Subcutaneous abdominal adipose tissue (tissue), 5 donors: ENCODE results near the gene CCR9.

Experiments
- H3K27ac ChIP-seq: one replicate; pipeline ENCODE4 v1.7.0; 2013; ENCODE audit warnings: low read depth, mild to moderate bottlenecking, inconsistent platforms, low read length, moderate library complexity
- H3K27me3 ChIP-seq, 5 donors: one replicate each; pipeline ENCODE4 v1.7.0; 2013; ENCODE audit warnings: low read length in 5 of 5, inconsistent platforms in 1 of 5; ENCODE audit not compliant: control insufficient read depth in 5 of 5, insufficient read depth in 4 of 5
- H3K36me3 ChIP-seq, 5 donors: one replicate each; pipeline ENCODE4 v1.7.0; 2013; ENCODE audit warnings: low read length in 5 of 5; ENCODE audit not compliant: control insufficient read depth in 5 of 5, insufficient read depth in 5 of 5
- H3K4me1 ChIP-seq, 5 donors: one replicate each; pipeline ENCODE4 v1.7.0; 2013; ENCODE audit warnings: low read length in 5 of 5, mild to moderate bottlenecking in 3 of 5, moderate library complexity in 1 of 5; ENCODE audit not compliant: control insufficient read depth in 5 of 5, insufficient read depth in 5 of 5
- H3K4me3 ChIP-seq, 5 donors: one replicate each; pipeline ENCODE4 v1.7.0; 2013; ENCODE audit warnings: low read length in 5 of 5, low read depth in 1 of 5
- H3K9ac ChIP-seq, 5 donors: one replicate each; pipeline ENCODE4 v1.7.0; 2013; ENCODE audit warnings: low read length in 5 of 5, mild to moderate bottlenecking in 4 of 5, moderate library complexity in 3 of 5
- H3K9me3 ChIP-seq, 5 donors: one replicate each; pipeline ENCODE4 v1.7.0; 2013; ENCODE audit warnings: low read length in 5 of 5; ENCODE audit not compliant: control insufficient read depth in 5 of 5
- donor health status: healthy.
- donor health status: healthy.
- donor health status: healthy.
- donor health status: healthy.
- donor health status: healthy.

CCR9 gene

GRCh38 chr3:45887285-45887684, 942 bp downstream of the CCR9 start:
- Histone ChIP-seq H3K9me3 (no peaks in the 10 kb centered on the region), H3K27me3 (peaks cover 0 to 4% (median 0%) of the 10 kb centered on the region in 5 donors), H3K4me1 (peaks cover 0 to 3% (median 0%) of the 10 kb centered on the region in 5 donors), H3K9ac (no peak overlapping the region), H3K4me3 (no peak overlapping the region), H3K36me3 (no peaks in the 10 kb centered on the region), H3K27ac (no peak overlapping the region)

GRCh38 chr3:45887759-45888511, 1.6 kb downstream of the CCR9 start:
- no peaks in the 10 kb centered on the region for H3K36me3 ChIP-seq

DNA sequence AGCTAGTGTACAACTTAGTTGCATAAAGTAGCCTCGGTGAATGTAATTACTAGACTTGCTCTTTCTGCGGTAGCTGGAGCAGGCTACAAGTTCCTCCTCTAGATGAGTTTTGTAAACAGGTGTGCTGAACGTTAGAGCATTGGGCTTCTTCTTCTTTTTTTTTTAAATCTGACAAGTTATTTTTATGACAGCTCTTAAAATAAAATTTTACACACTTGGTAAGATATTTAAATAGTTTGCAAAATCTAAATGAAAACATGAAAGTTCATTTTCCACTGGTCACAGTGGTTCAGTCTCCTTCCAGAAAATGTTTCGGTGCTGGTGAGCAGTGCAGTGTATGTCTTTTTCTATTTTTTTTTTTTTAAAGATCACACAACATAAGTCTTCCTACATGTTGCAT, 3.0 kb downstream of the CCR9 start:
- peaks cover 0 to 3% (median 0%) of the 10 kb centered on the region in 5 donors for H3K27me3 ChIP-seq
- no peak overlapping the region for H3K9ac ChIP-seq
- no peak overlapping the region for H3K4me3 ChIP-seq
- peaks cover 0 to 3% (median 0%) of the 10 kb centered on the region in 5 donors for H3K4me1 ChIP-seq
- no peak overlapping the region for H3K27ac ChIP-seq
- no peaks in the 10 kb centered on the region for H3K9me3 ChIP-seq
- no peaks in the 10 kb centered on the region for H3K36me3 ChIP-seq

More at GRCh38 chr3:45887759-45888511, 1.6 kb downstream of the CCR9 start:
- Histone ChIP-seq H3K9me3 (no peaks in the 10 kb centered on the region), H3K4me3 (no peak overlapping the region), H3K4me1 (peaks cover 0 to 3% (median 0%) of the 10 kb centered on the region in 5 donors), H3K27me3 (peaks cover 0 to 4% (median 0%) of the 10 kb centered on the region in 5 donors), H3K27ac (no peak overlapping the region), H3K9ac (no peak overlapping the region)

GRCh38 chr3:45890405-45890804, 4.1 kb downstream of the CCR9 start:
- Histone ChIP-seq H3K9me3 (no peaks in the 10 kb centered on the region), H3K36me3 (no peaks in the 10 kb centered on the region), H3K27ac (no peak overlapping the region), H3K4me3 (no peak overlapping the region), H3K4me1 (peaks cover 0 to 3% (median 0%) of the 10 kb centered on the region in 5 donors), H3K9ac (no peak overlapping the region), H3K27me3 (no peaks in the 10 kb centered on the region)

GRCh38 chr3:45892161-45892560, 5.8 kb downstream of the CCR9 start:
- Histone ChIP-seq H3K4me3 (no peak overlapping the region), H3K4me1 (peaks cover 0 to 3% (median 0%) of the 10 kb centered on the region in 5 donors), H3K36me3 (no peaks in the 10 kb centered on the region), H3K9ac (no peak overlapping the region), H3K9me3 (no peaks in the 10 kb centered on the region), H3K27me3 (no peaks in the 10 kb centered on the region), H3K27ac (no peak overlapping the region)

DNA sequence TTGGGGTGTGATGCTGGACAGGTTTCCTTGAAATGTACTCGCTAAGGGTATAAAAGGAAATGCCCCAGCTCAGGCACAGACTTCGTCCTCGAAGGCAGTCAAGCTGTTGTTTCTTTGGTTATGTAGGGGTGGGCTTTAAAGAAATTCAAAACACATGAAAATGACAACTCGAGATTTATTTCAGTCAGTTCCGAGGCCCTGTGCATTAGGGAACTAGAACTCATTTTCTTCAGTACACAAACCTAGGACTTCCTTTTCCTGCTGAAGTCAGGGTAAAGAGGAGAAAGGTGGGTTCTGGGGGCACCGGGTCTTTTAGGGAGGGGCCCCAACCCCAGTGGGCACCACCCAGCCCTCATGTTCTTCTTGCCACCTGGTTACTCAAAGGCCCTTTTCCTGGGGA, 7.7 kb downstream of the CCR9 start:
- Histone ChIP-seq H3K4me3 (no peak overlapping the region), H3K4me1 (peaks cover 0 to 3% (median 0%) of the 10 kb centered on the region in 5 donors), H3K9me3 (no peaks in the 10 kb centered on the region), H3K27me3 (no peaks in the 10 kb centered on the region), H3K9ac (no peak overlapping the region), H3K36me3 (no peaks in the 10 kb centered on the region), H3K27ac (no peak overlapping the region)

DNA sequence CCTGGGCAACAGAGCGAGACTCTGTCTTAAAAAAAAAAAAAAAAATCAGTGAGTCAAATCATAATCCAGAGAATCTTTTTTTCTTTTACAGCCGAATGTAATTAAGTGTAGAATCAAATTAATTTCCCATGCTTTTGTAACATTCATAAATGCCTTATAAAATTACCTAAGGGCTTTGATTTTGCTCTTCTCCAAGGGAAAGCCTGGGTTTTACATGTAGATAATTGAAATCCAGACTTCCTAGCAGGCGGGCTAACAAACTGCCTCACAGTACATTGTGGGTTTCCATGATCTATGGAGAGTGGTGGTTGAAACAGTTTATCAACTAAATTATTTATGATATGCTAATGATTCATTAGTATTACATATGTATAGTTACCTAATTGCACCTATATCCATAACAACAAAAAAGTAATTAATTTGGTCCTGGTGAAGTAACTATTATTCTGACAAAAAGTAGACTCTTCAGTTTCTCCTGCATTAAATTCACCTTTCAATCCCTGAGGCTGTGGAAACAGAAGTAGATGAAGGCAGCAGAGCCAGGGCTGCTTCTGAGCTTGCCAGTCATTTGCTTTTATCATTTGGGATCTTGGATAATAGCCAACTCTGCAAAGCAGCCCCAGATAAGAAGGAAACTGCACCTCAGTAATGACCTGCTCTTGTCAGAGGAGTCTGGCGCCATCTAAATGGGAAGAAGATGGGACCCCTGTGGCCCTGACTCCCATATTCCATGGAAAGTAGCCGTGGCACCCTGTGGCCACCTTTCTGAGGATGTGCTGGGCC, 9.5 kb downstream of the CCR9 start:
- no peak overlapping the region for H3K27ac ChIP-seq
- no peaks in the 10 kb centered on the region for H3K4me1 ChIP-seq

GRCh38 chr3:45896956-45897355, 10.6 kb downstream of the CCR9 start:
- no peaks in the 10 kb centered on the region for H3K27me3 ChIP-seq
- no peaks in the 10 kb centered on the region for H3K36me3 ChIP-seq
- H3K9me3 ChIP-seq, result no peaks in the 10 kb centered on the region
- H3K4me3 ChIP-seq, result no peak overlapping the region
- no peaks in the 10 kb centered on the region for H3K4me1 ChIP-seq
- no peak overlapping the region for H3K9ac ChIP-seq
- H3K27ac ChIP-seq, result no peak overlapping the region

More for the DNA sequence above, 9.5 kb downstream of the CCR9 start:
- H3K4me3 ChIP-seq, result no peak overlapping the region
- H3K9ac ChIP-seq, result no peak overlapping the region
- H3K36me3 ChIP-seq, result no peaks in the 10 kb centered on the region
- H3K9me3 ChIP-seq, result no peaks in the 10 kb centered on the region
- H3K27me3 ChIP-seq, result no peaks in the 10 kb centered on the region

- H3K9me3 ChIP-seq, result no peaks in the 10 kb centered on the region
- no peak overlapping the region for H3K27ac ChIP-seq
- no peak overlapping the region for H3K4me3 ChIP-seq
- no peaks in the 10 kb centered on the region for H3K27me3 ChIP-seq
- no peak overlapping the region for H3K9ac ChIP-seq
- H3K4me1 ChIP-seq, result no peaks in the 10 kb centered on the region
- no peaks in the 10 kb centered on the region for H3K36me3 ChIP-seq
Measured at GRCh38 chr3:45904931-45905330, 18.6 kb downstream of the CCR9 start.

- Histone ChIP-seq H3K4me1 (no peaks in the 10 kb centered on the region), H3K27me3 (no peaks in the 10 kb centered on the region), H3K4me3 (no peak overlapping the region), H3K9ac (no peak overlapping the region), H3K36me3 (no peaks in the 10 kb centered on the region), H3K27ac (no peak overlapping the region), H3K9me3 (no peaks in the 10 kb centered on the region)
Measured at GRCh38 chr3:45905755-45906154, 19.4 kb downstream of the CCR9 start.
